Body of pancreas (tissue), 4 donors: Measurements from ENCODE around the gene SOX6. TPM values are rescaled to one million over a fixed set of nuclear protein-coding genes. Genes with fewer than 3 reads are reported as not detected.

Experiments used
- ATAC-seq: fragments of 150-250 bp; one replicate; pipeline ENCODE4 v1.9.1; 2016
- DNase-seq, 4 donors: peaks; one replicate each; pipeline ENCODE4 v3.0.0-alpha.2; 2019
- H3K27ac ChIP-seq, 4 donors: fragments of 200-600 bp; sonication (generic); 1 replicate in 3 of 4; 2 replicates in 1 of 4; pipeline versions ENCODE4 v1.5.1 to v1.6.1; 2016 to 2019; ENCODE audit warnings: mild to moderate bottlenecking in 1 of 4, mixed read lengths in 1 of 4, moderate library complexity in 1 of 4
- H3K27me3 ChIP-seq, 2 donors: fragments of 200-600 bp; sonication (generic); one replicate each; pipeline ENCODE4 v1.6.0; 2016; ENCODE audit warnings: mild to moderate bottlenecking in 1 of 2
- H3K36me3 ChIP-seq, 2 donors: fragments of 200-600 bp; sonication (generic); replicated peaks in 1 of 2; 2 replicates each; pipeline ENCODE4 v1.5.1; 2016; ENCODE audit warnings: low read depth in 2 of 2; ENCODE audit not compliant: insufficient read depth in 1 of 2
- H3K4me1 ChIP-seq: fragments of 200-600 bp; sonication (generic); one replicate; pipeline ENCODE4 v1.6.0; 2016
- H3K4me3 ChIP-seq, 2 donors: fragments of 200-600 bp; sonication (generic); 1 replicate in 1 of 2; 2 replicates in 1 of 2; pipeline ENCODE4 v1.5.1; 2016 to 2019
- H3K9me3 ChIP-seq, 3 donors: fragments of 200-600 bp; sonication (generic); 1 replicate in 2 of 3; 2 replicates in 1 of 3; pipeline ENCODE4 v1.5.1; 2016
- CTCF ChIP-seq, 7 experiments: fragments of 450-650 bp in 4 of 7; fragments of 200-600 bp in 3 of 7; sonication (generic) in 3 of 7; IDR thresholded peaks; one replicate each; pipeline ENCODE4 v1.5.1; 2016 to 2019; ENCODE audit warnings: antibody characterized with exemption in 7 of 7
- POLR2A ChIP-seq, 3 donors: fragments of 450-650 bp; IDR thresholded peaks; one replicate each; pipeline ENCODE4 v1.6.1; 2016; ENCODE audit warnings: antibody characterized with exemption in 3 of 3, mild to moderate bottlenecking in 2 of 3
- WGBS, 2 donors: methylation state at CpG; one replicate each; pipeline ENCODE4 v1.1.5; 2017; 5-methylcytosine and 5-hydroxymethylcytosine counted together
- intact Hi-C: fragments of 100-400 bp; cut with DNase I; formaldehyde crosslinking; loops from one replicate; pipeline ENCODE4 v1.15.1; 2023
- total RNA-seq, 2 donors: library from RNA; depleted of rRNA; stranded (reverse); fragments of >200 nt; gene quantifications; one replicate each; pipeline ENCODE4 v1.1.0, GENCODE V29; 2016

The SOX6 gene
- total RNA-seq, 2 donors from 2014 or later: 21.4 to 23.6 TPM

GRCh38 chr11:16013242-16013641 is 343.1 kb downstream of the SOX6 start:
- WGBS, 2 donors: 66 to 74% methylated on average over 3 of the region's 3 CpGs
- Histone ChIP-seq H3K27me3 (no peaks in the 10 kb centered on the region), H3K27ac (no peak overlapping the region), H3K4me3 (no peak overlapping the region), H3K36me3 (no peaks in the 10 kb centered on the region), H3K9me3 (no peaks in the 10 kb centered on the region), H3K4me1 (peaks cover 13% of the 10 kb centered on the region)
- no peak for ATAC-seq
- no peak for DNase-seq
- TF ChIP-seq POLR2A (IDR thresholded peaks at IDR 0.05) (no peak), CTCF (IDR thresholded peaks at IDR 0.05) (no peak)
- intact Hi-C loops: no loop called here

GRCh38 chr11:16012125-16012751 is 344.1 kb downstream of the SOX6 start:
- WGBS, 2 donors: 31% methylated on average over 6 of the region's 6 CpGs
- Histone ChIP-seq H3K36me3 (no peaks in the 10 kb centered on the region), H3K27ac (peak overlapping the region in 1 of 4 donors; percentile 41), H3K4me1 (peaks cover 13% of the 10 kb centered on the region), H3K9me3 (no peaks in the 10 kb centered on the region), H3K27me3 (no peaks in the 10 kb centered on the region), H3K4me3 (no peak overlapping the region)
- TF ChIP-seq POLR2A (IDR thresholded peaks at IDR 0.05): no peak
- no peak for TF ChIP-seq CTCF (IDR thresholded peaks at IDR 0.05)
- intact Hi-C loops: no loop called here
- DNase-seq: peak; percentile 38 to 66 (median 59)
- ATAC-seq: peak; percentile 75

GRCh38 chr11:16011396-16011795 is 344.9 kb downstream of the SOX6 start:
- Histone ChIP-seq H3K27ac (no peak overlapping the region), H3K9me3 (no peaks in the 10 kb centered on the region), H3K4me3 (no peak overlapping the region), H3K4me1 (peaks cover 13% of the 10 kb centered on the region), H3K27me3 (no peaks in the 10 kb centered on the region), H3K36me3 (no peaks in the 10 kb centered on the region)
- TF ChIP-seq CTCF (IDR thresholded peaks at IDR 0.05): no peak
- TF ChIP-seq POLR2A (IDR thresholded peaks at IDR 0.05): no peak
- intact Hi-C loops: no loop called here
- no peak for ATAC-seq
- no peak for DNase-seq

- Histone ChIP-seq H3K36me3 (no peaks in the 10 kb centered on the region), H3K27ac (no peak overlapping the region), H3K4me1 (peaks cover 13% of the 10 kb centered on the region), H3K4me3 (no peak overlapping the region), H3K27me3 (no peaks in the 10 kb centered on the region), H3K9me3 (no peaks in the 10 kb centered on the region)
- WGBS, 2 donors: 90 to 91% methylated on average over 1 of the region's 1 CpG
- DNase-seq (no peak), ATAC-seq (no peak)
- TF ChIP-seq POLR2A (IDR thresholded peaks at IDR 0.05): no peak
- no peak for TF ChIP-seq CTCF (IDR thresholded peaks at IDR 0.05)
- intact Hi-C loops: no loop called here
These were observed 347.3 kb downstream of the SOX6 start for GRCh38 chr11:16009021-16009420.

- WGBS, 2 donors: 87 to 88% methylated on average over 3 of the region's 3 CpGs
- DNase-seq: no peak
- intact Hi-C loops: no loop called here
- no peak for ATAC-seq
- H3K4me1 ChIP-seq: peaks cover 12% of the 10 kb centered on the region
- no peaks in the 10 kb centered on the region for H3K9me3 ChIP-seq
- H3K27me3 ChIP-seq: no peaks in the 10 kb centered on the region
- H3K27ac ChIP-seq: no peak overlapping the region
- no peak overlapping the region for H3K4me3 ChIP-seq
- no peaks in the 10 kb centered on the region for H3K36me3 ChIP-seq
- TF ChIP-seq CTCF (IDR thresholded peaks at IDR 0.05): no peak
- TF ChIP-seq POLR2A (IDR thresholded peaks at IDR 0.05): no peak
These were observed 348.8 kb downstream of the SOX6 start for GRCh38 chr11:16007514-16007913.
